Measurements from ENCODE around the gene ZNF653.

Gene ZNF653, protein sequence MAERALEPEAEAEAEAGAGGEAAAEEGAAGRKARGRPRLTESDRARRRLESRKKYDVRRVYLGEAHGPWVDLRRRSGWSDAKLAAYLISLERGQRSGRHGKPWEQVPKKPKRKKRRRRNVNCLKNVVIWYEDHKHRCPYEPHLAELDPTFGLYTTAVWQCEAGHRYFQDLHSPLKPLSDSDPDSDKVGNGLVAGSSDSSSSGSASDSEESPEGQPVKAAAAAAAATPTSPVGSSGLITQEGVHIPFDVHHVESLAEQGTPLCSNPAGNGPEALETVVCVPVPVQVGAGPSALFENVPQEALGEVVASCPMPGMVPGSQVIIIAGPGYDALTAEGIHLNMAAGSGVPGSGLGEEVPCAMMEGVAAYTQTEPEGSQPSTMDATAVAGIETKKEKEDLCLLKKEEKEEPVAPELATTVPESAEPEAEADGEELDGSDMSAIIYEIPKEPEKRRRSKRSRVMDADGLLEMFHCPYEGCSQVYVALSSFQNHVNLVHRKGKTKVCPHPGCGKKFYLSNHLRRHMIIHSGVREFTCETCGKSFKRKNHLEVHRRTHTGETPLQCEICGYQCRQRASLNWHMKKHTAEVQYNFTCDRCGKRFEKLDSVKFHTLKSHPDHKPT

DNA sequence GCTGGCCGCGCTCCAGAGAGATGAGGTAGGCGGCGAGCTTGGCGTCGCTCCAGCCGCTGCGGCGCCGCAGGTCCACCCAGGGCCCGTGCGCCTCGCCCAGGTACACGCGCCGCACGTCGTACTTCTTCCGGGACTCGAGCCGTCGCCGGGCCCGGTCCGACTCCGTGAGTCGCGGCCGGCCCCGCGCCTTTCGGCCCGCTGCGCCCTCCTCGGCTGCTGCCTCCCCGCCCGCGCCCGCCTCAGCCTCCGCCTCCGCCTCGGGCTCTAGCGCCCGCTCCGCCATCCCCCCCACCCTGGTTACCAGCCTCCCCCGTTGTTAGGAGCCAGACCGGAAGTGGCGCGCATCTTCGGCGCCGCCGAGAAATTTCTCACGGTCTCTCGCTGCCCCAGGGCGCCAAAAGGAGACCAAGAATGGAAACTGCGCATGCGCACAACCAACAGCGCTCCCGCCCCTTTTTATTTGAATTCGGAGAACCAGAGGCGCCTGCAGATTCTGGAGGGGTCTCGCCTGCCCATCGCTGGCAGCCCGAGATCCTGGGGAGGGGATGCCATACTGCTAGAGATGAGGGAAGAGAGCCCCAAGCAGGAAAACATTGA, at the start of gene ZNF653:
ZNF653 (minus strand) TSS at position 336 of the 597 bp plus-strand sequence; CDS start at position 283, 53 bp downstream.
- DNase-seq (ENCODE audit: low read depth in 2 of 2): peak; percentile 91 to 92

DNA sequence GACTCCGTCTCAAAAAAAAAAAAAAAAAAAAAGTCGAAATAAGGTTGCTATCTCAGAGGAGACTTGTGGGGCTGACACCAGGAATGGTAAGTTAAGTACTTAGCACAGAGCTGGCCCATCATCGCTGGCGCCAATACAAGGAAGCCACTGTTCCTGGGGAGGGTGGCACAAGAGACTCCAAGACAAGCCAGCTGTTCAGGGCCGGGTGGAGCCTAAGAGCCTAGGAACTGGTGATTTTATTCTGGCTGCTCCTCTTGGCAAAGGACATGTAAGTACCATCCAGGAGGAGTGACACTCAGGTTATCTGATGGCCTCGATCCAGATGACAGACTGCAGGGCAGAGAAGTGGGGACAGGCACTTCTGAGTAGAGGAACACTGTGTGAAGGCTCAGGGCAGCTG, 49.6 kb upstream of the ZNF653 start:
- DNase-seq (ENCODE audit: low read depth in 2 of 2): no peak

DNA sequence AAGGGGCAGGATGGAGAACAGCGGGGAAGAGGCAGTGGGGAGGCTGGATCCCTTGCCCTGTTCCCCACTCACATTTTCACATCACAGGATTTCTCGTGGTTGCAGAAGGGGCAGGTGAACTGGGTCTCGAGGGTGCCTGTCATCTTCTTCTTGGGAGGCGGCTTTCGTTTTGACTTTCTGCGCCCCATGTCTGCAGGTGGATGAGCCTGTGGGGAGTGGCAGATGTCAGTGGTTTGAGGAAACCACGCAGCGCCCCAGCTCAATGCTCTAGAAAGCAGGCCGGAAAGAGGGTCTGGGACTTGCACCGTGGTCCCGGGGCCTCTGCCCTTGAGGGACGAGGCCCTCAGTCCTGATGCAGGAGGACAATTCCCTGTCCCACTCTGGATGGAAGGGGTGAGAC, 48.5 kb upstream of the ZNF653 start:
- no peak for DNase-seq (ENCODE audit: low read depth in 2 of 2)

DNA sequence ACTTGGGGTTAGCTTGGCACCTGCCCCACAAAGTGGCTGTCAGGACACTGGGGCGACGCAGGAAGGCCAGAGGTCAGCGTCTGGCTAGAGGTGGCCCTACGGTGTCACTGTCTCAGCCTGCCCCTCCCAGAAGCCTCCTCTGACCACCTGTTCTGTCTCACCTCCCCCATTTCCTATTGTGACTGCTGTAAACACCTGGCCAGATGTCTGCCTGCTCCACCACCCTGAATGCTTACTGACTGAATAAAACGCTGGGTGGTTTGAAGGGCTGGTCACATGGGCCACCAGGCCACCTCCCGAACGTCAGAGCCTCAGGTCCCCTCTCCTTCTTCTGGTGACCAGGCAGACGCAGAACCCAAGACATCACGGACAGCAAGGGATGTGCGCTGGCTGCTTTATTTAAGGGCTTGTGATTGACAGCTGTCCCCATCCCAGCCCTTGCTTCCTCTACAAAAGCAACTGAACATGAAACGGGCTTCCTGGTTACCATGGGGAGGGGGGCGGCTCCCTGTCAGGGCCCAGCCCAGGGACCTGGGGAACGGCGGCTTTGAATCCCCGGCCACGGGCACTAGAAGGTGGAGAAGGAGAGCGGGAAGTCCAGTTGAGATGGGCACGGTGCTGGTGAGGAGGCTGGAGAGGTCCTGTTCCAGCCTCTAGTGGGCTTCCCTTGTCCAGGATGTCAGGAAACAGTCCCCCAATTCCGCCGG, 47.2 kb upstream of the ZNF653 start:
- DNase-seq (ENCODE audit: low read depth in 2 of 2): no peak

DNA sequence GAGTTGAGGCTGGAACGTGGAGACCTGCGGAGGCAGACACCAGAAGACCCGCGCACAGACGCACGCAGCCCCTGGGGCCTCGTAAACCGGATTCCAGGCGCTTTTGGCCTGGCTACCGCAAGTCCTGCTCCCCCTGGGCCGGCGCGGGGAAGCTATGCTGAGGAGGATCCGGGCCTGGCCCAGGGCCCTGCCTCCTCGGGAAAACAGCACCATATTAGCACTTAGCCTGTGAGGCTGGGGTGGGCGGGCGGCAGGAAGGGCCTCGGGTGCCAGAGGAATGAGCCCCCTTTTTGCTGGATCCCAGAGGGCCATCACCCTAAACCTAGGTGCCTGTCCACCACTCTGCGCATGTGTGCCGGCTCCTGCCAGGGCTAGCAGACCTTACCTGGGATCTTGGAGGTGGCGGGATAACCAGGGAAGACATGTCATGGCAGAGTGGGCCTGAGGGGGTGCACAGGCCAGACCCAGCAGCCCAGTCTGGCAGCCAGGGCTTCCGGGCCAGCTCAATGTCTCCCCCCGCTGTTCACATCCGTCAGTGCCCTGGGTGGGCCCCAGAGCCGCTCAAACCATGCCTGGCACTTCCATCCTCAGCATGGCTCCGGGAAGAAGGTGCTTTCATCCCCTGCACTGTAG, 46.1 kb upstream of the ZNF653 start:
- no peak for DNase-seq (ENCODE audit: low read depth in 2 of 2)

DNA sequence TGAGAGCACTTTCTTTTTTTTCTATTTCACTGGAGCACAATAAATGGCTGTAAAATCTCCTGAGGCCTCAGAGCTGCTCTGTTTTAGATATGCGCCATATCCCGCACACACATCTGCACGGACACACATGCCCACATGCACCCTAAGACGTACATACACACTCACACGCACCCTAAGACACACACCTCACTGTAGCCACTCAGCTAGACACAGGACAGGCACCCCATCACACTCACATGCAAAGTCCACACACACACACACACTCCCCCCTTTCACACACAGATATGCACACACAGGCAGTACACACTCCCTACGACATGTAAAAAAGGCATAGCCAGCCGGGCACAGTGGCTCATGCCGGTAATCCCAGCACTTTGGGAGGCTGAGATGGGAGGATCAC, 44.6 kb upstream of the ZNF653 start:
- no peak for DNase-seq (ENCODE audit: low read depth in 2 of 2)

DNA sequence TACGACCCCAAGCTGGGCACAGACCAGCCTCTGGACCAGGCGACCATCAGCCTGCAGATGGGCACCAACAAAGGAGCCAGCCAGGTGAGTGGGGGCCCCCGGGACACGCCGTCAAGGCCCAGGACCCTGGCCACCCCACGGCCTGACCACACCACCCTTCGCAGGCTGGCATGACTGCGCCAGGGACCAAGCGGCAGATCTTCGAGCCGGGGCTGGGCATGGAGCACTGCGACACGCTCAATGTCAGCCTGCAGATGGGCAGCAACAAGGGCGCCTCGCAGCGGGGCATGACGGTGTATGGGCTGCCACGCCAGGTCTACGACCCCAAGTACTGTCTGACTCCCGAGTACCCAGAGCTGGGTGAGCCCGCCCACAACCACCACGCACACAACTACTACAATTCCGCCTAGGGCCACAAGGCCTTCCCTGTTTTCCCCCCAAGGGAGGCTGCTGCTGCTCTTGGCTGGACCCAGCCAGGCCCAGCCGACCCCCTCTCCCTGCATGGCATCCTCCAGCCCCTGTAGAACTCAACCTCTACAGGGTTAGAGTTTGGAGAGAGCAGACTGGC, 43.8 kb upstream of the ZNF653 start:
- no peak for DNase-seq (ENCODE audit: low read depth in 2 of 2)

DNA sequence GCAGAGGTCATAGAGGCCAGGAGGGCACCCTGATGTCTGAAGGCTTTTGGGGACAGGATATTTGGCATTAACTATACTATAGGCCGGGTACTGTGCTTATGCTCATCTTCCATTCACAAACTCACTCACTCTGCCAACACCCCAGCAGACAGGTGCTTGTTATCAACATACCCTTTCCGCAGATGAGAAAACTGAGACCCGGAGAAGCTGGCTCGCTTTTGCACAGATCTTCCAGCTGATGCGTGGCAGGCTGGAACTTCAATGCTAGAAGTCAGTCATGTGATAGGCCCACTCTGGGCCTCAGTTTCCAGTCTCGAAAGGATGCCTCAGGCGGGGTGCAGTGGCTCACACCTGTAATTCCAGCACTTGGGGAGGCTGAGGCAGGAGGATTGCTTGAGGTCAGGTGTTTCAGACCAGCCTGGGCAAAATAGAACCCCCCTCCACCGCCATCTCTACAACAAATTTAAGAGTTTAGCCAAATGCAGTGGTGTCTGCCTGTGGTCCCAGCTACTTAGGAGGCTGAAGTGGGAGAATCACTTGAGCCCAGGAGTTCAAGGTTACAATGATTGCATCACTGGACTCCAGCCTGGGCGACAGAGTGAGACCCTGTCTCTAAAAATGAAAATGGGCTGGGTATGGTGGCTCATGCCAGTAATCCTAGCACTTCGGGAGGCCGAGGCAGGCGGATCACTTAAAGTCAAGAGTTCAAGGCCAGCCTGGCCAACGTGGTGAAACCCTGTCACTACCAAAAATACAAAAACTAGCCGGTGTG, 42.5 kb upstream of the ZNF653 start:
- DNase-seq (ENCODE audit: low read depth in 2 of 2): no peak

DNA sequence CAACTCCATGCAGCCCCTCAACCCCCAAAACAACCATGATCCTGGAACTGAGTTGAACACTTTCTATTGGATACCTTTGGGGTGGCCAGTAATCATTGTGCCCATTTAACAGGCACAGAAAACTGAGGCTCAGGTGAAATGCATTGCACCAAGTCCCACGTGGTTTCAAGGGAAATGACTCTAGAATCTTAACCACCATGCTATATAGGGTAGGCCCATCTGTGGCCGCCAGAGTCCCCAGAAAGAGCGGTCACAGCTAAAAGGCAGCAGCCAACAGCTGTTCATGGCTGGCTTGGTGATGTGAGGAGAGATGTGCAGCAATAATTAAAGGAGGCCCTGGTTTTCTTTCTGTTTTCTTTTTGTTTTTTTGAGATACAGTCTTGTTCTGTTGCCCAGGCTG, 35.6 kb upstream of the ZNF653 start:
- no peak for DNase-seq (ENCODE audit: low read depth in 2 of 2)

DNA sequence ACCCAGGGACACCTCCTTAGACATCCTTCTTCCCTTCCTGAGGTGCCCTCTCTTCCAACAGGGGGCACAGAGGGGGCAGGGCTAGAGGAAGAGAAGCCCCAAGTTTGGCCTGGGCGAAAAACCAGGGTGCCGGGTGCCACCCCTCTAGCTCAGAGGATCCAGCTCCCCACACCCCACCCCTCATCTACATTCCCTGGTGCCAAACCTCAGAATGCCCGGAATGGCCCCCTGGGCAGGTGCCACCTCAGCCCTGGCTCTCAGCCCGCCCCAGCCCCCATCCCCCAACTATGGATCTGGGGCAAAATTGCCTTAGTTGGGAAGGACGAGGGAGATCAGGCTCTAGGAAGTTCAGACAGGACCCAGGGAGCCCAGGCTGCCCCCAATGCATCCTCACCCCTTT, 35.0 kb upstream of the ZNF653 start:
- DNase-seq (ENCODE audit: low read depth in 2 of 2): no peak

DNA sequence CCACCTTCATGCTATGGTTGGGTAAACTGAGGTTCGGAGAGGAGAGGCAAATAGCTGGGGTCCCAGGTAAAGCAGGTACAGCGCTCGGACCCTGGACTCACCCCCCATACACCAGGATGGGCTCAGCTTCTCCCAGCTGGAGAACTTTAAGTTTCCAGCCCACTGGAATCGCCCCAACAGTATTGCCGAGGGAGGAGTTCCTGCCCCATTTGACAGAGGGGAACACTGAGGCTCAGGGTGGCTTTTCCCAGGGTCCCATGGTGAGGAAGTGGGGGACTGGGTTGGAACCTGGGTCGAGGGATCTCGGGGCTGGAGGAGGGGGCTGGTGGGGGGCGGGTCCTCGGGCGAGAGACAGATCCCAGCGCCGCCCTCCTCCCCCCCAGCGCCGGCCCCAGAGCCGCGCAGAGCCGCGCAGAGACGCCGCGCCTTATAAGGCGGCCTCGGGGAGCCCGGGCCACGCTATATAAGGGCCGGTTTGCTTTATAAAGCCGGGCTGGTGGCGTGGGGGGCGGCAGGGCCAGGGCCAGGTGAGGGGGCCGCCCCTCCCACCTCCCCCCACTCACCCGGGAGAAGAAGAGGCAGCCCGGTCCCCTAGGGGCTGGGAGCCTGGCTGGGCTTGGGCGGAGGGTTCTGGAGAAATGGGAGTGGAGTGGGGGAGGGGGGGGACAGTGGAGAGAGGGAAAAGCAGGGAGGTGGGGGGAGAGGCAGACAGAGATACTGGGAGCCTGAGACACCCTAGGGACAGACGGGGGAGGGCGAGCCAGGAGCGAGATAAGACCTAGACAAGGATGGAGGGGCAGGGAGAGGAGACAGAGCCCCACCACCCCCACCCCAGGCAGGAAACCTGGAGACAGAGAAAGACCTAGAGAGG, 34.1 kb upstream of the ZNF653 start:
- no peak for DNase-seq (ENCODE audit: low read depth in 2 of 2)

DNA sequence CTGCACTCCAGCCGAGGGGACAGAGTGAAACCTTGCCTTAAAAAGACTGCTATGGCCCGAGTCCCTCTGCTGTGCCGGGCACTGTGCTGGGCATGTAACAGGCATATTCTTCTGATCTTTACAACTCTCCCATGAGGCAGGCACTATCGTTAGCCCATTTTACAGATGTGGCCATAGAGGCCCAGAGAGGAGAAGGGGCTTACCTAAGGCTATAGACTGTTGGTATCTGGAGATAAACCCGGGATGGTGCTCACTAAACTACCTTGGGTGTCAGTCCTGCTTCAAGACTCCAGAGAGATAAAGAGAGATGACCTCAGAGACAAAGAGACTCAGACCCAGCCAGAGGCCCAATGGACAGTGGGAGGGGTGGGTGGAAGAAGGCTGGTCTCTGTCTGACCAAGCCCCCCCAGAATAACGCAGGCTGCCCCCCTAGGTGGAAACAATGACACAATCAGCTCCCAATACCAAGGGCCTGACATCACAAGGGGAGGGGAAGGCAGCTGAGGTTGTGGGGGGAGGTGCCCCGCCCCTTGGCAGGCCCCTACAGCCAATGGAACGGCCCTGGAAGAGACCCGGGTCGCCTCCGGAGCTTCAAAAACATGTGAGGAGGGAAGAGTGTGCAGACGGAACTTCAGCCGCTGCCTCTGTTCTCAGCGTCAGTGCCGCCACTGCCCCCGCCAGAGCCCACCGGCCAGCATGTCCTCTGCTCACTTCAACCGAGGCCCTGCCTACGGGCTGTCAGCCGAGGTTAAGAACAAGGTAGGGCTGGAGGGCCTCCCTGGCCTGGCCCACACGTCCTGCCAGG, 32.8 kb upstream of the ZNF653 start, which contains the start of gene CNN1:
CNN1 (plus strand) TSS at position 620 of the 805 bp plus-strand sequence; CDS start at position 697, 77 bp downstream.
- no peak for DNase-seq (ENCODE audit: low read depth in 2 of 2)

DNA sequence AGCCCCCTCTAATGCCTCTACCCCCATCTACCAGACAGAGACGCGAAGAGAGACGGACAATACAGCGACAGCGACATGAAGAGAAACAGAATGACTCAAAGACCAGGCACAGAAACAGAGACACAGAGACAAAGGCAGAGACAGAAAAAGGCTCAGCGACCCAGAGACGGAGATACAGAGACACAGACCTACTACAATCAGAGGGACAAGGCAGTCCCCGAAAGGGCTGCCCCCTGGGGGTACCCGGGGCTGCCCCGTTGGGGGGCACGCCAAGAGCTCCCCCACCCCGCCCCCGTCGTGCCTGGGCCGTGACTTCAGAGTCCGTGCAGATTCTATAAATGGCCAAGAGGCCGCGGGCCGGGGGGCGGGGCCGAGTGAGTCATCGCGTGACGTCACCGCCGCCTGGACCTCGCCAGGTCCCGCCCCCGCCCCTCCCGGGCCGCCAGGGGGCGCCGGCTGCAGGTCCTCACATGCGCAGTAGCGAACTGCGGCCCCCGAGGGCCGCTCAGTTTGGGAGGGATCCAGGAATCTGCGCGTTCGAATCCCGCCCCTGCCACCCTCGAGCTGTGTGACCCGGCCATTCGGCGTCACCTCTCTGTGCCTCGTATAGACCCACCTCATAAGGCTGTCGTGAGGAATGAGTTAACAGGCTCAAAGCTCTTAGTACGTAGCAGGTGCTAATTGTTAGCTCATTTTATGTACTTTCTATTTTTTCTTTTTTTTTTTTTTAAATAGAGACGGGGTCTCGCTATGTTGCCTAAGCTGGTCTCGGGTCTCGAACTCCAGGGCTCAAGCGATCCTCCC, 30.4 kb upstream of the ZNF653 start:
- peak; percentile 65 to 85 for DNase-seq (ENCODE audit: low read depth in 2 of 2)

DNA sequence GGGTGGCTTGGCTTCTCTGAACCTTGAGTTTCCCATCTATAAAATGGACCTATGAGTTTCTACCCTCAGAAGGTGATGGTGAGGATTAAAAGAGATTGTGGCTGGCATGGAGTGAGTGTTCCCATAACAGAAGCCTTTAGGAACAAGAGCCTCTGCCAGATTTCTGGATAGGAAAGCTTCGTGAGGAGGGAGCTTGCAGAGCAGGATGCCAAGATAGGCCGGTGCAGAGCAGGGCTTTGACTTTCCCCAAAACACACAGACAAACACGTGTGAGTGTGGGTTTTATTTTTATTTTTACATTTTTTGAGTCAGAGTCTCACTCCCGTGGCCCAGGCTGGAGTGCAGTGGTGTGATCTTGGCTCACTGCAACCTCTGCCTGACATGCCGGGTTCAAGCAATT, 29.3 kb upstream of the ZNF653 start:
- DNase-seq (ENCODE audit: low read depth in 2 of 2): no peak

DNA sequence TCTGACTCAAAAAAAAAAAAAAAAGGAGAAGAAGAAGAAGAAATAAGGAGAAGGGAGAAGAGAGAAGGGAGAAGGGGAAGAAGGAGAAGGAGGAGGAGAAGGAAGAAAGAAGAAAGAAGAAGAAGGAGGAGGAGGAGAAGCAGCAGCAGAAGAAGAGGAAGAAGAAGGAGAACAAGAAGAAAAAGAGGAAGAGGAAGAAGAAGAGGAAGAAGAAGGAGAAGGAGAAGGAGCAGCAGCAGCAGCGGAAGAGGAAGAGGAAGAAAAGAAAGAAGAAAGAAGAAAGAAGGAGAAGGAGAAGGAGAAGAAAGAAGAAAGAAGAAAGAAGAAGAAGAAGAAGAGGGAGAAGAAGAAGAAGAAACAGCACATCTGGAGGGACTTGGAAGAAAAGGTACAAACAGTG, 28.9 kb upstream of the ZNF653 start:
- DNase-seq (ENCODE audit: low read depth in 2 of 2): no peak

DNA sequence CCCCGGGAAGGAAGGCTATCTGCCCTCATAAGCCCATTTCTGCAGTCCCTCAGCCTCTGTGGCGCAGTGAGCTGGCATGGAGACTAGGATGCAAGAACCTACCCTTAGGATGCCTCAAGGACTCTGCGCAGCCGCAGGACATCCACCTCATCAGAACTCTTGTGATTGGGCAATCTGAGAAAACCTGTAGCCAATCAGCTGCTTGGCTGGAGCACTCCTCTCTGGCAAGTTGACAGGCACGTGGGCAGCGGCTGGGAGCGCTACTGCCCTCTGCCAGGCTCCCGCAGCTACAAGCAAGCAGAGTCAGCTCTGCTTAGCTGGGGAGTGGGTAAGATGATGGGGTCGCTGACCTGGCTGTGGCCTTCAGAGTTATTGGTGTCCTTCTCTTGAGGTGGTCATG, 24.8 kb upstream of the ZNF653 start:
- DNase-seq (ENCODE audit: low read depth in 2 of 2): peak in 1 of 2 experiments; percentile 38

DNA sequence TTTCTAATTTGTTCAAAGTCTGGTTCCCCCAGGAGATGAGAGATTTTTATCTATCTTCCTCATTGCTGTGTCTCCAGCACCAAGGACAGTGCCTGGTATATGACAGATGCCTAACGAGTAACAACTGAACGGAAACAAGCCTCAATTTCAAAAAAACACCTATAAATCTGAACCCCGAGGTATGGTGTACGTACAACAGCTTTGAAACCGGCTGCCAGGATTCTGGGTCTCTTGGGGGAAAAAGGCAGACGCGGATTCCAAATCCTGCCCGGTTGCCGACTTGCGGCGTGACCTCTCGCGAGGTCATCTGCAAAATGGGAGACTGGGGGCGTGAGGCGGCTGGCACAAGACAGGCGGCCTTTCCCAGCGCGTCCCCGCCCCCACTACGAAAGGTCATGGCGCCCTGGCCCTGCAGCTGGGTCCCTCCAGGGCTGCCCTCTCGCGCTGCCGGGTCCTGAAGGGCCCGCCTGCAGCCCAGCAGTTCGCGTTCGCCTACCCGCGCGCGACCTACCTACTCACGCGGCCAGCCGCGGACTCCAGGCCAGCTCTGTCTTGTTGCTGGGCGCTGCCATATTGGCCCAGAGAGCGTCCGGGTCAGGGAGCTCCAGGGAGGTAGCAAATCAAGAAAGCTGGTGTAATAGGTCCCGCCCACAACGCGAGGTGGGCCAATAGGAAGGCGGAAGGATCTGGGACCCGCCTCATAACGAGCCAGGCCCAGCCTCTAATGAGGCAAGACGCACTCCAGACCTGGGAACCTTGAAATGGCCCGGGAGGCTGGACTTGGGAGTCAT, 23.1 kb upstream of the ZNF653 start, which contains the start of gene ECSIT:
ECSIT (minus strand) TSS at position 584 of the 791 bp plus-strand sequence. CDS start 9,964 bp downstream, outside the sequence.
- DNase-seq (ENCODE audit: low read depth in 2 of 2): peak; percentile 85 to 93

Data from stimulated activated CD4-positive, alpha-beta T cell treated with anti-CD3 and anti-CD28 coated beads, Interleukin-12 subunit alpha, Interleukin-12 subunit beta, amount 100 ng/mL, for 24 hours (primary cell).